GM18870 (cell line): ENCODE data around the gene FES.
"Not testable (repeated sequence)": the region's sequence is repeated elsewhere in the genome, so short reads cannot be mapped to it uniquely, and the experiment has no call there.

ENCODE experiments used
- ATAC-seq: cut with Tn5 transposase; IDR thresholded peaks from one replicate; pipeline ENCODE4 v1.9.1; 2021; ENCODE audit warnings: moderate library complexity; ENCODE audit not compliant: unreplicated experiment

FES gene

GRCh38 chr15:90860942-90861675 is 23.2 kb upstream of the FES start:
- no peak for ATAC-seq

DNA sequence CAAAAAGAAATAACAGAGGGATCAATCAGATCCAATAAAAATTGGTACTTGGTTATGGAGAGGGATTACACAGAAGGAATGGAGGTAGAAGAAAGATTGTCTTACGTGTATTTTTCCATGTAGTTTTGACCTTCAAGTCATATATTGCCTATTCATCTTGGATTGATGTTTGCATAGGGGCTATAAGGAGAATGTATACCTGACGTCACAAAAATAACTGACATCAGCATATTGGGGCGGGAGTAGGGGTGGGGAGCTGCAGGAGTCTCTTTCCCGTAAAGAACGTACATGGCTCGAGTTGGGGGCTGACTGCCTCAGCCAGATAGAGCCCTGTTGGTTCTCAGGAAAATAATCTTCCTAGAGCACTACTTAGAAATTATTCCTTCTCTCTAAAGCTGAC is 21.8 kb upstream of the FES start:
- no peak for ATAC-seq

GRCh38 chr15:90862964-90863778 is 21.1 kb upstream of the FES start:
- ATAC-seq, result no peak

DNA sequence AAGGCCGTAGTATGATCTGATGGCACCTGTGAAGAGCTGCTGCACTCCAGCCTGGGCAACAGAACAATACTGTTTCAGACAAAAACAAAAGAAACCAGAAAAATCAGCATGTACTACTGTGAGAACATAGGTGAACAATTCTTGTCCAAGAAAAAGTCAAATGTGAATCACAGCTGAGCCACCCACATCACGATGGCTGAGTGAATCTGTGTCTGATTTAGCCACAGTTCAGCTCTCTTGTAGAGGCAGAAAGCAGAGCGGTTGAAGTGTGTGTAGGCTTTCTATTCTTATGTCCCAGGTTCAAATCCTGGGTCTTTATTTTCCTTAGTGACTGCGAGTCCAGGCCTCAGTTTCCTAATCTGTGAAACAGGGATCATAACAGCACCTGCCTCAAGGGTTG is 20.3 kb upstream of the FES start:
- ATAC-seq, result no peak

DNA sequence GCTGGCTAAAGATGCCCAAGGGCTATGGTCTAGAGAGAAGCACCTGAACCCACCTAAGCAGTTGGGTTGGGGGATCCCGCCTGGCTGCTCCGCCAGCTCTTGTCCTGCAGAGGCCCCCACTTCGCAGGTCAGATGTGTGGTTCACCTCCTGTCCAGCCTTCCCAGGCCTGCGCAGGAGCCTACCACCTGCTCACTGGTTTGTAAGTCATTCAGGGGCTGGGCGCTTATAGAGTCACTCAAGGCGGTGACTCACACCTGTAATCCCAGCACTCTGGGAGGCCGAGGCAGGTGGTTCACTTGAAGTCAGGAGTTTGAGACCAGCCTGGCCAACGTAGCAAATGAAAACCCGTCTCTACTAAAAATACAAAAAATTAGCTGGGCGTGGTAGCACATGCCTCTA is 19.8 kb upstream of the FES start:
- ATAC-seq, result no peak

DNA sequence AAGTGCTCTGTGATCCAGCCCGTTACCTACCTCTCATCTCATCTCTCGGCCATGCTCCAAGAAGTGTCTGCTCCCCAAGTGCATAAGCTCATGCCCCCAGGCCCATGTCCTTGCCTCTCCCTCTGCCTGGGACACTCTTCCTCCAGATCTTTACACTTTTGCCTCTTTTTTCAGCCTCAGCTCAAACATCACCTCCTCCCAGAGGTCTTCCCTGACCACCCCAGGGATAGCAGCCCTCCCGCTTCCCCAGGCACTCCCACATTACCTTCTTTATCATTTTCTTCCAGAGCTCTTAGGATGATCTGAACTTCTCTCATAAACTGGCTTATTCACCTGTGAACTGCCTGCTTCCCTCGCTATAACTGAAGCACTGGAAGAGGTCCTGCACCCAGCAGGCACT is 18.6 kb upstream of the FES start:
- ATAC-seq, result no peak

- no peak for ATAC-seq
These were observed 18.1 kb upstream of the FES start for GRCh38 chr15:90866161-90866715.

- no peak for ATAC-seq
These were observed 17.5 kb upstream of the FES start for GRCh38 chr15:90866800-90867199.

DNA sequence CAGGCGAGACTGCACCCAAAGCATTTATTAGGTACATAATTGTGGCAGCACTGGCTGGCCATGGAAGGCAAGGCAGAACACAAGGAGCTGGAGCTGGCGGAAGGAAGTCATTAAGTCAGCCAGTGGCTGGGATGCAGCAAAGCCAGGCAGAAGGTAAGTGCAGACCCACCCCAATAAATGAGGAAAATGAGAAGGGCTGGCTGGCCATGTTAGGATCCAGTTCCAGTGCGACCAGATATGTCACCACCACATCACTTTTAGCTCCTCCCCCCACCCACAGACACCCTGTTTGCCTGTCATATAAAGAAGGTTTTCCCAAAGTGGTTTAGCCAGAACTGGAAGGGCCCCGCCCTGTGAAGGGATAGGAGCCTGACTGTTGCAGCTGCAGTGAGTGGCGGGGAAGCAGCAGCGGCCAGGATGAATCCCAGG is 16.0 kb upstream of the FES start, which contains the start of gene FURIN:
Gene FURIN (plus strand): TSS at position 328 of the 429 bp plus-strand sequence. CDS start 7,153 bp downstream, outside the sequence.
- no peak for ATAC-seq

DNA sequence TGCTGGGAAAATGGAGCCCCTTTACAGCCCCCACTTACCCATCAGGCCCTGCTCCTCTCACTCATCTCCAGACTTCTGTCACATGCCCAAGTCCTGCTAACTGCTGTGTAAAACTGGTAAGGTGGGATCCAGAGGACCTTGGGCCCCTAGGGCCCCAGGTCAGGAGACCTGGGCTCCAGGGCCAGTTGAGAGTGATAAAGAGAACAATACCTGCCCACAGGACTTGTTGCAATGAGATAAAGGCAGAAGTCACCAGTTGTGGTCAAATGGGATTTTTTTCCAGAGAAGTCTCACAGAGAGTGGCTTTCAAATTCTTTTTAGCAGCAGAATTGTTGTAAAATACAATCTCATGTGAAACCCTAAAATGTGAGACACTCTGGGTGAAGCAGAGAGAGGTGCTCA is 15.2 kb upstream of the FES start:
- no peak for ATAC-seq

DNA sequence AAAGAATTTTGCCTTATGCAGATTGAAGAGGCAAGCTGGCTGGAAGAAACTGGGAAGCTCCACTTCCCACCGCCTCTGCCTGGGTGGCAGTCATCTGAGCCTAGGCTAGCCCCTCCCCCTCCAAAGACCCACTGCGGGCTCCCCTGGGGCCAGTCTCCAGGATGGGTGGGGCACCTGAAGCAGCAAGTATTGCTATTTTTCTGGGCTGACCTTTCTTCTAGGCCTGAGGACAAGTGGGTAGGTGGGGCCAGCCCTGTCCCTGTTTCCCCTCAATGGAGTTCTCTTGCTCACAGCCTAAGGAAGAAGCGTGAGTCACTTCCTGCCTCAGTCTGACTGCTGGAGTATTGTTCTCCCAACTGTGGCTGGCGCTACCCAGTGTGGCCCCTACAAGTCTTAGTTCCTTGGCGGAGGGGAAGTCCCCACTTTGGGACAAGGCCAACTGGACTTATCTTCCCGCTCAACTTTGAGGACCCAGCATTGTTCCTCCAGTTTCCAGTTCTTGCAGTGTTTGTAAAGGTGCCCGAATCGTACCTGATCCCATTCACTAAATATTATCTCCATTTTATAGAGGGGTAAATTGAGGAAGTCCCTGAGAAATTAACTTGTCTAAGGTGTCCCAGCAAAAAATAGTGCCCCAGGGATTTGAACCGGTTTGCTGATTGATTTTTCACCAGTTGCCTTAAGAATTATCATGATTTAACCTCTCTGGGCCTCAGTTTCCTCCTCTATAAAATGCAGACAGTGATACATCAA is 14.5 kb upstream of the FES start:
- ATAC-seq, result no peak

DNA sequence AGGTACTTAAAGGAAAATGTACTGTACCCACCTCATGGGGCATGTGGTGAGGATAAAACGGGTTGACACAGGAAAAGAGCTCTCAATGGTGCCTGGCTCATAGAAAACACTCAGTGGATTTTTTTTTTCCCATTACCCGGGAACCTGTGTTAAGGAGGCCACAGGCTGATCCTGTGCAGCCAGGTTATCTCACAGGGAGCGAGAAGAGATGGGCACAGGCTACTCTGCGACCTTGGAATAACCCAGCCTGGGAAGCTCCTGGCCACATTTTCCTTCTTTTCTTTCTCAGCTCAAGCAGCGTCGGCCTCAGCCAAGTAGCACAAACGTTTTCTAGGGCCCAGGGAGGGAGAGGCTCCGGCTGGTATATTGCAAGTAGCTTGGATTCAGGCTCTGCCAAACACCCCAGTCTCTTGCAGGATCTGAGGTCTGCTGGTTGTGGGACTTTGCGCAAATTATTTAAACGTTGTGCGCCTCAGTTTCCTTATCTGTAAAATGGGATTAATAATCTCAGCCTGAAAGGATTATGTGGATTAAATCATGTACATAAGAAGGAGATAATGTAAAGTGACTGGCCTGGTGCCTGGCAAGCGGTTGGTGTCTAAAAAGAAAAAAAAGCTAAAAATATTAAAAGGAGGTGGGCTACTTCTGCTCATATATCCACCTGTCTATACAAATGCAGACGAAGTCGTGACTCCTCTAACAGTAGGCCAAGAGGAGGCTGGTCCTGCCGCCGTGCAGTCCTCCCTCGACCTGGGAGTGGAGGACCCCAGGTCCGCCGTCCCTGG is 13.8 kb upstream of the FES start:
- ATAC-seq, result no peak

DNA sequence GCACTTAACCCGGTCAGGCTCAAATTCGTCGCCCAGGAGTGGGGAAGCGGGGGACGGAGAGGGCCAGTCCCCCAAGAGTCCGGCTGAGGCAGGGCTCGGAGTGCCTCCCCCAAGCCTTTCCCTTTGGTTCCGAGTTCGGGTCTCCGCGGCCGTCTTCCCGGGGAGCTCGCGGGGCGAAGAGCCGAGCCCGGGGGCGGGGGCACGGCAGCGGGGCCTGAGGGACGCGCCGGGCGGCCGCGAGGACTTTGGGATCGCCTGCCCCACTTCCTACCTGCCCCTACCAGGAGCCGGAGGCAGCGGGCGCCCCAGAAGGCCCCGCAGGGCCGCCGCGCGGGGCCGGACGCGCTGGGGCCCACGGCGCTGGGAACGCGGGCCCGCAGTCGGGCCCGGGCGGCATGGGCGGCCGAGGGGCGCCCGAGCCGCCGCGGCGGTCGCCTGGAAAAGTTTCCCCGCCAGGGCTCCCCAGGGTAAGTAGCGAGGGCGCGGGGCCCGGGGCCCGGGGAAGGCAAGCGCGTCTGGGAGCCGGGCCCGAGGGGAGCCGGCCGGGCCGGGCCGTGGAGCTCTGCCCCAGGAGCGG is 13.1 kb upstream of the FES start:
- no peak for ATAC-seq

DNA sequence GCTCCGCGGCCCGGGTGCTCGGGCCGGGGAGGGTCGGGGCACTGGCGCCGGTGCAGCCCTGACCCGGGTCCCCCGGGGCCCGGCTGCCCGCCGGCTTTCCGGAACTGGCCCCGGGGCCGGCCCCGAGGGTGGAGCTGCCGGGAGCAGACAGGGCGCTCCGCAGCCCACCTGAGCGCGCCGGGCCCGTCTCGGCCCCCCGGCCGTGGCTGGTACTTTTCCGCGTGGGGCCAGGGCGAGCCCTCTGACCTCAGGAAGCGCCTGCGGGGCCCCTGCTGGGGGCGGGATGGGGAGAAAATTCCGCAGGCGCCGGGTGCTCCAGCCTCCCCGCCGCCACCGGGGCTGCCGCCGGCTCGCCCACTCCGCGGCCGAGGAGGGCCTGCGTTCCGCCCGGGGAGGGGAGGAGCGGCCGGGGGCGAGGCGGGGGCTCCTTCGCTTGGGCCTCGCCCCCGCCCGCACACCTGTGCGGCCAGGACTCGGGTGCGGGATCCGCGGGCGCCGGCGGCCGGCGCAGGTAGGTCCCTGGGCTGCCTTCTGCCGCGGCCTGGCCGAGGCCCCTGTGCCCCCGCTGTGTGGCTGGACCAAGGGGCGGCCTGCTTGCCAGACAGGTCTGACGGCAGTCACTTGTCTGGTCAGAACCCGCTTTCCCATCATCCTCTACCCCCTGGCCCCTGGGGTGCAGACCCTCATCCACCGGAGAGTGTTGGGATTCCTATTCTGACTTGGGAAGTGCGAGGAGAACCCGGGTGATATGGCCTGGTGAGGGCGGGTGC is 12.4 kb upstream of the FES start:
- ATAC-seq, result no peak

GRCh38 chr15:90872486-90873184 is 11.7 kb upstream of the FES start:
- no peak for ATAC-seq

DNA sequence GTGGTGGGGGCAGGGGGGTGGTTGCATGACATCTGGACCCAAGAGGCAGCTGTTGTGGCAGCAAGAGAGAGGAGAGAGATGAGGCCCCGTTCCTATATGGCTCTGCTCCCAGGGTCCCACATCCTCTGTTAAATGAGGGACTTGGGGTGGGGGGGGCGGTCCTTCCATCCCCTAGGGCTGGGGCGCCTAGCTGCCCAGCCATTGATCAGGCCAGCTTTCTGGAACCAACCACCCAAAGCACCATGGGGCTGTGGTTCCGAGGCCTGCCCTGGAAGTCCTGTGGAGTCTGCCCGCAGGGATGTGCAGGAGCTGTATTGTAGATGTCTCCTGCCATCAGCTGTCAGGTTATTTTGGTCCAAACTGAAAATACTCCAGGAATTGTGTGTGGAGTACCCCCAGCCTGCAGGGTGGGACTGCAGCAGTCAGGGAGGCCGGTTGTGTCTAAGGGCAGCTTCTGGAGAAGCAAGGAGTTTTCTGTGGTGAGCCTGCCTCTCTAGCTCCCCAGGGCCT is 10.8 kb upstream of the FES start:
- no peak for ATAC-seq

DNA sequence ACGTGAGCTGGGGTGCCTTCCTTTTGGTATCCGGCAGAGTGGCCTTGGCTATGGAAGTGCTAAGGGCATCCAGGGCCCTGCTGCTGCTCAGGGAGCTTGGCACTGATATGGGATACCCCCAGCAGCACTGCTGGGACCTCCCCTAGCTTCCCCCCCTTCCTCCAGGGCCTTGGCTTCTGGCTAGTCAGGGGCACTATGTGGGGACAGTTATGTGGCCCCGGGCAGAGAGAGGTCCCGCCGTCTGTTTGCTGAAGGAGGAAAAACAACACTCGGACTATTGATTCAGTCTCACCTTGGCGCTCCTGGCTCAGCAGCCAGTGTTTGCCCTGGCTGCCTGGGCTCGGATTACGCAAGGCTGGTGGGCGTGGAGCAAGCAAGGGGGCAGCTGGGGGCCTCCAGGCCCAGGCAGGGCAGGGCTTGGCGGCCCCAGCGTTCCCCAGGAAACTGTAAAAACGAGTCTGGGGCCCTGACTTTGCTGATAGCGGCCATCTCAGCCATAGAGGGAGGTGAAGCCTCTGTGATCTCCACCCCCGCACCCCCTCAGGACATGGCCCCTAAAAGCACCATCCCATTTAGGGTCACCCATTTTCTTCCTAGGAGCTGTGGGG is 10.2 kb upstream of the FES start:
- ATAC-seq, result no peak

- ATAC-seq, result not testable (repeated sequence)
These were observed 9.3 kb upstream of the FES start for GRCh38 chr15:90874986-90875385.
